Activated CD4-positive, alpha-beta T cell treated with anti-CD3 and anti-CD28 coated beads, Interleukin-2, amount 50 U/mL, for 4 hours (primary cell): Measurements from ENCODE around the gene MUC6.

Experiments
- DNase-seq, 2 experiments: peaks; one replicate each; pipeline ENCODE4 v3.0.0-alpha.2; 2020

Gene MUC6

GRCh38 chr11:1002406-1002984, 34.0 kb downstream of the MUC6 start:
- no peak for DNase-seq

- DNase-seq = no peak
Measured at GRCh38 chr11:1001617-1002405, 34.7 kb downstream of the MUC6 start.

- DNase-seq = no peak
Measured at GRCh38 chr11:1000357-1001278, 35.9 kb downstream of the MUC6 start.

GRCh38 chr11:999009-999408, 37.5 kb downstream of the MUC6 start:
- no peak for DNase-seq

GRCh38 chr11:997907-998306, 38.6 kb downstream of the MUC6 start:
- DNase-seq = no peak

- DNase-seq = no peak
Measured at GRCh38 chr11:996681-997080, 39.8 kb downstream of the MUC6 start.

- DNase-seq = no peak
Measured at GRCh38 chr11:995752-996420, 40.6 kb downstream of the MUC6 start.

GRCh38 chr11:995044-995751, 41.3 kb downstream of the MUC6 start:
- no peak for DNase-seq

GRCh38 chr11:993632-994167, 42.8 kb downstream of the MUC6 start:
- no peak for DNase-seq

- DNase-seq = no peak
Measured at GRCh38 chr11:992577-992976, 43.9 kb downstream of the MUC6 start.

- DNase-seq = no peak
Measured at GRCh38 chr11:991711-992307, 44.7 kb downstream of the MUC6 start.

GRCh38 chr11:991034-991433, 45.5 kb downstream of the MUC6 start:
- no peak for DNase-seq

GRCh38 chr11:990101-990500, 46.4 kb downstream of the MUC6 start:
- DNase-seq = no peak

- DNase-seq = no peak
Measured at GRCh38 chr11:987671-988070, 48.8 kb downstream of the MUC6 start.

GRCh38 chr11:986952-987305, 49.6 kb downstream of the MUC6 start:
- no peak for DNase-seq

- DNase-seq = no peak
Measured at GRCh38 chr11:986270-986951, 50.1 kb downstream of the MUC6 start.

- no peak for DNase-seq
Measured at GRCh38 chr11:985848-986247, 50.7 kb downstream of the MUC6 start.

GRCh38 chr11:985406-985805, 51.1 kb downstream of the MUC6 start:
- no peak for DNase-seq

GRCh38 chr11:984546-984945, 52.0 kb downstream of the MUC6 start:
- DNase-seq = no peak

- DNase-seq = no peak
Measured at GRCh38 chr11:981764-982163, 54.8 kb downstream of the MUC6 start.
